NCI-H460 (cell line): ENCODE results near the gene KCNJ13. TPM values are rescaled to one million over a fixed set of nuclear protein-coding genes. Genes with fewer than 3 reads are reported as not detected.

Experiments
- DNase-seq: peaks from one replicate; pipeline ENCODE4 v3.0.0-alpha.2; 2016; ENCODE audit warnings: low read depth; ENCODE audit errors: extremely low read depth
- polyA plus RNA-seq: library from polyadenylated mRNA; depleted of rRNA; stranded (reverse); fragments of >200 nt; gene quantifications from 2 replicates; pipeline ENCODE4 v1.2.3, GENCODE V29; 2014; cell fraction: nucleus; rRNA removed
- total RNA-seq: library from RNA; depleted of rRNA; stranded (reverse); fragments of >200 nt; shearing (Covaris generic); gene quantifications from 2 replicates; pipeline ENCODE4 v1.2.3, GENCODE V29; 2014; rRNA removed

KCNJ13 gene
- total RNA-seq = 0.30 TPM in 1 of 2 replicates, not detected in the other
- polyA plus RNA-seq = not detected in 2 replicates

DNA sequence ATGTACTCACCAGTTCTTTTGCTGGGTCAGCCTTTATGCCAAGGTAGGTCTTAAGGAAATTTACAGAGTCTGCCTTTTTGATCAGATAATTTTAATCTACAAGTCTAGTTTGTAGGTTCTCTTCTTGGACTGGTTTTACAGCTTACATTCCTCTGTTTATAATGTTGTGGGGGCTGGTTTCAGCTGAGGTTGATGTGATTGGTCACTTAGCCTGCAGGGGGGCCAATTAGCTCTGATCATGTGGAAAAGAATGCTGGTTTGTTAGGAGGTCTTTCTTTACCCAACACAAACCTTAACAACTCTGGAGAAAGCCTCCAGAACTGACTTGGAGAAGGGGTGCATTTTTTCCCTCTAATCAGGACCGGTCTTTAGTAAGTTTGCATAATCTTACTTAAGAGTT is at the start of gene KCNJ13:
KCNJ13 (minus strand) TSS at position 131 of the 400 bp plus-strand sequence. CDS start 5,203 bp downstream, outside the sequence.
- DNase-seq = no peak

DNA sequence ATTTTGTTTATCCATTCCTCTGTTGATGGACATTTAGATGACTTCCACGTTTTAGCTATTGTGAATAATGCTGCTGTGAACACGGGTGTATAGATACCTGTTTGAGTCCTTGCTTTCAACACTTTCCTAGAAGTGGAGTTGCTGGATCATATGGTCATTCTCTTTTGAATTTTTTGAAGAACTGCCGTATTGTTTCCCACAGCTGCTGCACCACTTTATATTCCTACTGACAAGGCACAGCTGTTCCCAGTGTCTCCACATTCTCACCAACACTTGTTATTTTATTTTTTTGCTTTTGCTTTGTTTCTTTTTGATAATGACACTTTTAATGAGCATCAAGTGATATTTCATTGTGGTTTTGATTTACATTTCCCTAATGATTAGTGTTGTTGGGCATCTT is 41.4 kb upstream of the KCNJ13 start:
- no peak for DNase-seq

DNA sequence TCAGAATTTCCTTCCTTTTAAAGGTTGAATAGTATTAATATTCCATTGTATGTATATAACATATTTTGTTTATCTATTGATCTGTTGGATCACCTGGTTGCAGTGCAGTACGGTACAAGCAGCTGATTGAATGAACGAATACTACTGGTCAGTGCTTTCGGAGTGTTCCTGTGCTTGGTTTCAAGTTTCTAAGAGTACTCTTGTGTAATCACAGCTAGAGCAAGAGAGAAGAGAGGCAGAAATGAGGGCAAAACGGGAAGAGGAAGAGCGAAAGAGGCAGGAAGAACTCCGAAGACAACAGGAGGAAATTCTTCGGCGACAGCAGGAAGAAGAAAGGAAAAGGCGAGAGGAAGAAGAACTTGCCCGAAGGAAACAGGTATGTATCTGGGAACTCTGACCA is 40.3 kb upstream of the KCNJ13 start:
- DNase-seq = no peak

DNA sequence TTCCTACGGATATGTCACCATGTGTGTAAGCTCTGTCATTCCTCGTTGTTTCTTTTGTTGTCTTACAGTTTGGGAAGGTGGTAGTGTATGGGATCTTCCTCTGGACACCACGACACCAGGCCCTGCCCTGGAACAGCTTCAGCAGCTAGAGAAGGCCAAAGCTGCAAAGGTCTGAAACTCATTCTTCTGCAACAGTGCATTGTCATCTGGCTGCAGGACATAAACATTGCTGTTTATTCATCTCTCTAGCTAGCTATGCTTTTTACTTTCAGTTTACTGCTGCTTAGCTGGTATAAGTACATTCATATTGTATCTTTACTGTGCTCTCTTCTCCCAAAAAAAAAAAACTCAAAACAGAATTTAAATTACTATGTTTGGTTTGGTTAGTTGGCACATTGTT is 39.2 kb upstream of the KCNJ13 start:
- no peak for DNase-seq

DNA sequence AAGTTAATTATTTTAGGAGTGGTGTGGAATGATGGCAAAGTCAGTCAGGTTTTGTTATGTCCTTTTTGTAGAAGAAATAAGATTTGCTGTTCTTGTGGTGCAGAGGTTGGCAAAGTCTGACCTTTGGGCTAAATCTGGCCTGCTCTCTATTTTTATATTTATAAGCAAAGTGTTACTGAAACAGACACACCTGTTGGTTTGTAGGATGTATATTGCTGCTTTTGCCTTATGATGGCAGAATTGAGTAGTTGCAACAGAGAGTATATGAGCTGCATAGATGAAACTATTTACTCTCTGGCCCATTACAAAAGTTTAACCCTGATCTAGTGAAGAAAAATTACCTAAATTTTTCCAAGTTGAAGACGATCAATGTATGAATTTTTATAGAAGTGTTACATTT is 34.1 kb upstream of the KCNJ13 start:
- DNase-seq = no peak

DNA sequence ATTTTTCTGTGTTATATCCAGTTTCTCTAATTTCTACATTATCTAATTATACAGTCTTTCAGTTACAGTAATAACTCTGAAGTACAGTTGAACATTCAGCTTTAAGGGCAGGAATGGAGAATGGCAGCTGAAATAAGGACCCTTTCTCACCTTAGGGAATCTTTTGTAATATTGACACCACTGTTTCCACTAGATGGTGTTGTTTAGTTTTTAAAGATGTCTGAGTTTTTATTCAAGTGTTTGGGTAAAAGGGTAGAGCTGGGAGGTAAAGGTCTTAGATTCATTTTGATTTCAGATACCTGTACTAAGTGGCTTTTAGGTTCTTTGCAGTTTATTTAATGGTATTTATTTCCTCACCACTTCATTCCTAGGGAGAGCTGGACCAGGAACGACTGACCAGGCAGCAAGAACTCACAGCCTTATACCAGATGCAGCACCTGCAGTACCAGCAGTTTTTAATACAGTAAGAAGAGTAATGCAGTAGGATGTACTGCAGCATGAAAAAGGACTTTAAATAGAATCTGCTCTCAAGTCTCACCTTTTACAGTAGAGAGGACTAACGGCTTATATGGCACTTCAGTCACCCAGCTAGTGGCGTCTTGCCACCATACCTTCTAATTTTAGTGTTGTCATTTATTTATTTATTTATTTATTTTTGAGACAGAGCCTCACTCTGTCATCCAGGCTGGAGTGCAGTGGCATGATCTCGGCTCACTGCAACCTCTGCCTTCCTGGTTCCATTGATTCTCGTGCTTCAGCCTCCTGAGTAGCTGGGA is 33.2 kb upstream of the KCNJ13 start:
- no peak for DNase-seq

DNA sequence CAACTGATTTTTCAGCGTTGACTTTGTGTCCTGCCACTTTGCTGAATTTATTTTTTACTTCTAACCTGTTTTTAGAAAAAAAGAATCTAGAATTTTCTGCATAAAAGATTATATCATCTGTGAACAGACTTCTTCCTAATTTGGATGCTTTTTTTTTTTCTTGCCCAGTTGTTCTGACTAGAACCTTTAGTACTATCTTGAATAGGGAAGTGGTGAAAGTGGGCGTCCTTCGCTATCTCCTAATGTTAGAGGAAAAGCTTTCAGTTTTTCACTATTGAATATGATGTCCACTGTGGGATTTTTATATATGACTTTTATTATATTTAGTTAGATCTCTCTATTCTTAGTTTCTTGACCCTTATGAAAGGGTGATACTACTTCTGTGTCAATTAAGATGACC is 25.7 kb upstream of the KCNJ13 start:
- DNase-seq = no peak

DNA sequence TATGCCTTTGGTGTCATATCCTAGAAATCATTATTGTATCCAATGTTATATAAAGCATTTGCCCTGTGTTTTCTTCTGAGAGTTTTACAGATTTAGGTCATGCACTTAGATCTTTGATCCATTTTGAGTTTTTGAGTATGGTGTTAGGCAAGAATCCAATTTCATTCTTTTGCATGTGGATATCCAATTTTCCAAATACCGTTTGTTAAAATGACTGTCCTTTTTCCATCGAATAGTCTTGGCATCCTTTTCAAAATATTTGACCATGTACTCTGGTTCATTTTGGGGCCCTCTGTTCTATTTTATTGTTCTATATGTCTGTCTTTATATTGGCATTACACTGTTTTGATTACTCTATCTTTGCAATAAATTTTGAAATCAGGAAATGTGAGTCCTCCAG is 23.8 kb upstream of the KCNJ13 start:
- DNase-seq = no peak

DNA sequence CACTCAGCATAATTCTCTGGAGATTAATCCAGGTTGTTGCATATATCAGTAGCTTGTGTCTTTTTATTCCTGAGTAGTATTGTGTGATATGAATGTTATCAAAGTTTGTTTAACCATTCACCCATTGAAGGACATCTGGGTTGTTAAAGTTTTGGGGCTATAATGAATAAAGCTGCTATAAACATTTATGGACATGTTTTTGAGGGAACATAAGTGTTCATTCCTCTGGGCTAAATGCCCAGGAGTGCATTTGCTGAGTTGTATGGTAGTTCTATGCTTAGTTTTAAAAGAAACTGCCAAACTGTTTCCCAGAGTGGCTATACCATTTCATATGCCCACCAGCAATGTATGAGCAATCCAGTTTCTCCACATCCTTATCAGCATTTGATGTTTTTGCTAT is 21.8 kb upstream of the KCNJ13 start:
- DNase-seq = no peak

DNA sequence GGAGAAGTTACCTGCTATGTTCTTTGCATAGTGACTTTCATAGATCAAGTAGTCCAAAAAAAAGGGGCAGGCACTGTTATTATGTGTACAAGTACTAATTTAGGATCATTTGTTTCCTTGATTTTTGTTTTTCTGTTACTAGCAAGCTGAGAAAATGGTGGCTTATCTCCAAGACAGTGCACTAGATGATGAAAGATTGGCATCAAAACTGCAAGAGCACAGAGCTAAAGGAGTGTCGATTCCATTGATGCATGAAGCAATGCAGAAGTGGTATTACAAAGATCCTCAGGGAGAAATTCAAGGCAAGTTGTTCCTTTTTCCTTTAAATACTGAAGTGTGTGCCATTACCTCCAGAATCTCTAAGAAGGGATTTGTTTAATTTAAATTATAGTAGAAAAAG is 19.6 kb upstream of the KCNJ13 start:
- peak; percentile 84 for DNase-seq

DNA sequence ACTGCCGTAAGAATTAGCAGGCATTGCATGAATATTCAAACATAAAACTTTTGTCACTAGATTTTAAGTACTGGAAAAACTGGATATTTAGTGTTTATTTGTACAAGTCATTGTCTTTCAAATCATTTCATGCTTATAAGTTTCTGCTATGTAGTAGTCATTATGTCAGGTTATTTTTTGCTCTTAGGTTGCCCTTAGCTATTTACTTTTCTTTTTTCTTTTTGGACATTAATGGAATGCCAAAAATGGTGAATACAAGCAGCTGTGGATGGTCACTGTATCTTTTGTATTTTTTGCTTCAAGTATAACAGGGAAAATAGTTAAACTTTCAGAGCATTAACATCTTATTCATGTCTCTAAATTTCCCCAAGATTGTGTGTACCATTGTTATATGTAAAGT is 18.6 kb upstream of the KCNJ13 start:
- DNase-seq = no peak

DNA sequence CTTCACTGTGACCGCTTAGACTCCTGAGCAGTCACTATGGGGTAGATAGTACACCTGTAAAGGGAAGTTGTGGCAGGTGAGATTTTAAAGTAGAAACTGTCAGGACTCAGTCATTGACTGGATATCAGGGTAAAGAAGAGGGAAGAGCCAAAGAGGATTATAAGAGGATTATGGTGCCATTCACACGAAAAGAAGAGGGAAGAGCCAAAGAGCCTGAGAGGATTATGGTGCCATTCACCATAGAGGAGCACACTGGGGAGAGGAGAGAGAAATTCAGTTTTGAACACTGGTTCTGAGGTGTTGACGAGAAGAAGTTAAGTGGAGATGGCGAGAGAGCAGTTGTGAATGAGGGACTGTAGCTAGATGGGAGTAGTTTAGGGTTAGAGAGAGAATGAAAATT is 16.9 kb upstream of the KCNJ13 start:
- no peak for DNase-seq

DNA sequence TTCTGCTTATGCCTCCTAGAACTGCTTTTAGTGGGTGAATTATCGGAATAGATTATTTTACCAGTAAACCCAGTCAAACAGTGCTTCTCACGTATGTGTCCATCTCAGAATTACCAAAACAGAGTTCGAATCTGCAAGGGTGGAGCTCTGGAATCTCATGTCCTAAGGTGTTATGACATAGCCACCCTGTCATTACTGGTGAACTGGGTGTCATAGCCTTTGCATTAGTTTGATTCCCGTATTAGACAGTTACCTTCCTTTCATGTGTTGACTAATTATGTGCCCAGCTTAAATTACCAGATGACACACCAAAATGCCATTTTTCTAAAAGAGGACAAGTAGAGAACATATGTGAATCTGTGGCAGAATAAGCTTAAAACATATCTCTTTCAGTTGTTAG is 15.2 kb upstream of the KCNJ13 start:
- DNase-seq = no peak

DNA sequence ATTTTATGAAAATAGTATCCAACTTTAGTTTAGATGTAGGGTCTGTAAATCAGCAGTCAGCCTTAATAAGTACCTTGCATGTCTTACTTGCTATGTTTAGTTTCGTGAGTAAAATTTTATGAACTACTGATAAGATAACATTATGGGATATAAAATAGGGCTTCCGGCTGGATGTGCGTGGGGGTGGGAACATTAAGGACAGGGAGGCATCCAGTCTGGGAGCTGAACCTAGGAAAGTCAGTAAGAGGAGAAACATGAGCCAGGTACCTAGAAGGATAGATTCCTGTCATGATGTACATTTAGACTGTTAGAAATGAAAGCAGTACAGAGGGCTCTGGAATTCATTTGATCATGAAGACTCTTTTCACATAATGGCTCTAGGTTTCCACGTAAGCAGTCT is 12.7 kb upstream of the KCNJ13 start:
- DNase-seq = no peak

DNA sequence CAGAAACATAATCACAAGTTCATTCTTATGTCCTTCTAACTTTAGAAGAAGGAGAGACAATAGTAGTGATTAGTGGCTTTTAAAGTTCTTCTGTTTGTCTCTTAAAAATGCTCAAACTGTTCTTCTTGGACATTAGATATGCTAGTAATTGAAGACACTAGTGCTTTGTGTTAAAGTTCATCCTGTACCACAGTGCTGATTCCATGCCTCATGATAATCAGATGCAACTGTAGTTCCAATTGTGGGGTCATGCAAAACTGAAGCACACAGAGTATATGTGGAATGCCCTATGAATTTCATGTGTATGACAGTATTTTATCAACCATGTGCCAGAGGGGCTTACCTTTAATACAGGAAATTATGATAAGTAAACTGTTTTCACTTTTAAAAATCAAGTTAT is 11.4 kb upstream of the KCNJ13 start:
- DNase-seq = no peak

DNA sequence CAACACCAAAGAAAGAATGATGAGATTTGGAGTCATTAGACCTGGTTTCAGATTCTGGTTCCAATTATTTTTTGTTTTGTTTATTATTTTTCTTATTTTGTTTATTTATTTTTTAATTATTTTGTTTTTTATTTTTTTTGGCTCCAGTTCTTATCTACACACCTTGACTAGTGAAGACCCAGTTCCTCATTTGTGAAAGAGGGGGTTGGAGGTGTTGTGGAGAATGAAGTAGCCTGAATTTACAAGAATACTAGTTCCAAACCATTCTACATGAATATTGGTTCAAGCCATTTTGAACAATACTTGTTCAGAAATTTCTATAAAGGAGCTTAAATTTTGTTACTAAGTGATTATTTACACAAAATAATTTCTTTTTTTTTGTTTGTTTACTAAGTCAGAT is 6.9 kb upstream of the KCNJ13 start:
- DNase-seq = no peak

DNA sequence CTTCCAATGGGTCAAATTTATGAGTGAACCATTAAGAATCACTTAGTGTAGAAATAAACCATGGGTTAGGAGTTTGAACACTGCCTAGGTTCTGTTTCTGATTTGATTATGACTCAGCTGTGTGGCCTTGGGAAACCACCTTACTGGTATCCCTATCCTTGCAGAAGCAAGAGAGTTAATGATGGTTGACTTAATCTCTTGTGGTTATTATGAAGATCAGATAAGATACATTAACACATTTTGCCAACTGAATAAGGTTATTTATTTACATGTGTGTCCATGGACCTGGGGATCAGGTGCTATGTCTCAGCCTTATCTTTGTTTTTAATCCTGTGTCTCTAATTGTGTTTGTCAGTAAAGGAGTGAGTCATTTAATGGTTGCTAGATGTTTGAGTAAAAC is 5.4 kb upstream of the KCNJ13 start:
- DNase-seq = no peak

DNA sequence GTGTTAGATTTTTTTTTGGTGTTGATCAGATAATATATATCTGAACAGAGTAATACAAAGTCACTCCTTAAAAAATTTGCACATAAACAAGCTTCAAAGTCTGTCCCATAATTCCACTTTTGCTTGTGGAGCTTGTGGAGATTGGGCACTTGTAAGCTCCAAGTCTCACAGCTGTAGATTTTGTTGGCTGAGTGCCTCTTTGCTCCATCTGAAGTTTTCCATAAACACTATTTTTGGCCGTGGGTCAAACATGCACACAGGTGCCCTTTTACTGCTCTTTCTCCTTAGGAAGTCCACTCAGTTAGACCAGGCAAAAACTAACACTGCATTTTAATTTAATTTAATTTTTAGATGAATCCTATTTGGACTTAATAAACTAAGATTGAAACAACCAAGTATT is 3.6 kb upstream of the KCNJ13 start:
- no peak for DNase-seq

DNA sequence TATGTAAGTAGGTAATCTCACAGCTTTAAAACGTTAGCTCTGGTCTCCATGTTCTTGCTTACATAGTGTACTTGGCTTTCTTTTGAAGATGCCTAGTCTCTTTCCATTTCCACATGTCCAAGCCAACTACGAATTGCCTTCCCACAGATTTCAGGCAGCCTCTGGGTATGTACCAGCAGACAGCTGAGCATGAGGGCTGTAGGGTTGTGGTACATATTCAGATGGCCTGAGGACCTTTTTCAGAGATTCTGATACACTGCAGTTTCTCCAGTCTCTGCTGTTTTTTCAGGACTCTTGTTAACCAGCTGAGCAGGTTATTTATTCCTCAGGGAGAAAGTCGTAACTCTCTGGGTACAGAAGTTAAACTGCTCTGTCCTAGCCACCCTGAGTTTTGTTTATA is 3.1 kb upstream of the KCNJ13 start:
- DNase-seq = no peak

DNA sequence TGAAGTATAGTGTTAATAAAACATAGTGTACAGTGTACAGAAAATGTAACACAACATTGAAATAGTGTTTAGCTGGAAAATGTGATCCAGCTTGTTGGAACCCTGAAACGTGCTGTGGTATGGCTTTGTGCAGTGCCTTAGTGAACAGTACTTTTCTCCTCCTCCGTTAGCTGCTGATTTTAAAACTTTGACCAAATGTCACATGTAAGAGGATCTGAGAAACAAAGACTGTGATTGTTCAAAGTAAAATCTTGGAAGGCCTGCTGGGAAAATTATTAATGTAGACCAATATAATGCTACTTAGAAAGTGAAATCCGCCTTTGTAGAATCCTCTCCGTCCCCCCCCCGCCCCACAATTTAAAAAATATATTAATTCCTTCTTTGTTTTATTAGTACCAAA is 911 bp upstream of the KCNJ13 start:
- DNase-seq = no peak

DNA sequence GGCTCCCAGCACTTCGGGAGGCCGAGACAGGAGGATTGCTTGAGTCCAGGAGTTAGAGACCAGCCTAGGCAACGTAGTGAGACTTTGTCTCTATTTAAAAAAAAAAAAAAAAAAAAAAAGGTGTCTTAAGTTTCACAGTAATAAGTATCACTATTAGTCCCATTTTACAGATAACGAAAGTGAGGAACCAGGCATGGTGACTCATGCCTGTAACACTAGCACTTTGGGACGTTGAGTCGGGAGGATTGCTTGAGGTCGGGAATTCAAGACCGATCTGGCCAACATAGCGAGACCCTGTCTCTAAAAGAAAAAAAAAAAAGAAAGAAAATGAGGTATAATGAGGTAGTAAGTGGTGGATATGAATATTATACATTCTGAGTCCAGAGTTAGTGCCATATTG is 2.5 kb downstream of the KCNJ13 start:
- no peak for DNase-seq

DNA sequence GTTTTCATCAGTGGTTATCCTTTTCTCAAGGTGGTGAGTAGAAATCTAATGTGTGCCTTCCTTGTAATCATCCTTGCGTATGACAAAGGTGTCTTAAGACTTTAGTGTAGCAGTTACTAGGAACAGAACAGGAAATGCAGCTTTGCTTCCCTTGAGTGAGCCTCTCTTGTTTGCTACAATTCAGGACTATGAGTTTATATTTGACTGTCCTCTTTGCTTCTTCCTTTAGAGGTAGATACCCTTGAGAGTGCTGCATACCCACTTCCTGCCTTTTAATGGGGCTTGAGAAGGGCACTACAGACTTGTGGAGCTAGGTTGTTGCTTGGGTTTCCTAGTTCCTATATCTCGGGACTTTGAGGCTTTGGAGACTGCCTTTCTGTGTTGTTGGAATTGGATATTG is 3.8 kb downstream of the KCNJ13 start:
- DNase-seq = no peak

DNA sequence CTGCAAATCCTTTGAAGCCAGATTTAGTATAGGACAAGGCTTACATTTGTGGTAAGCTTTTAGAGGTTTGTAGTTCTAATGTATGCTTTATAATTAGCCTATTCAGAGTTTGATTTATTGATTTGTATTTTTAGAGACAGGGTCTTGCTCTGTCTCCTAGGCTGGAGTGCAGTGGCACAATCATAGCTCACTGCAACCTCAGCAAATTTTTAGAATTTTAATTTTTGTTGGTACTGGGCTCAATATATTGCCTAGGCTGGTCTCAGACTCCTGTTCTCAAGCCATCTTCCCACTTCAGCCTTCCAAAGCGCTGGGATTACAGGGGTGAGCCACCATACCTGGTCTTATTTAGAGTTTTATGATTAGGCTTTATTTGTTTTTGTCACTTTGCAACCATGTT is 4.5 kb downstream of the KCNJ13 start:
- no peak for DNase-seq
